B cell (primary cell): Measurements from ENCODE around the gene CAPNS1. TPM values are rescaled to one million over a fixed set of nuclear protein-coding genes. Genes with fewer than 3 reads are reported as not detected.
"Not testable (repeated sequence)": the region's sequence is repeated elsewhere in the genome, so short reads cannot be mapped to it uniquely, and the experiment has no call there.

Experiments used
- ATAC-seq: fragments of 200-7000 bp; cut with Tn5 transposase; one replicate; pipeline ENCODE4 v1.10.0; 2021; ENCODE audit warnings: low read depth, mild to moderate bottlenecking, moderate number of reproducible peaks, moderate library complexity
- CTCF ChIA-PET: fragments of 350-600 bp; sonication (Branson Sonifier 250); formaldehyde crosslinking; loops from one replicate; lab custom pipeline; 2021; ENCODE audit warnings: antibody characterized with exemption, inconsistent platforms; lab: Charles Lee
- POLR2A ChIA-PET: fragments of 350-600 bp; sonication (Branson Sonifier 250); formaldehyde crosslinking; loops from one replicate; lab custom pipeline; 2021; ENCODE audit warnings: antibody characterized with exemption; lab: Charles Lee
- DNase-seq: peaks from one replicate; pipeline ENCODE4 v3.0.0; 2013
- H2AFZ ChIP-seq: 2 replicates; pipeline ENCODE4 v1.6.1; 2012; ENCODE audit warnings: mild to moderate bottlenecking, low read depth, low read length; ENCODE audit not compliant: insufficient read depth, poor library complexity, severe bottlenecking
- H3K27ac ChIP-seq, 2 donors: 1 replicate in 1 of 2; 2 replicates in 1 of 2; pipeline ENCODE4 v1.5.1; 2012 to 2013; ENCODE audit warnings: low read length in 2 of 2, mild to moderate bottlenecking in 2 of 2, moderate library complexity in 1 of 2
- H3K27me3 ChIP-seq, 4 experiments: fragments of 200-600 bp in 1 of 4; sonication (generic) in 1 of 4; replicated peaks in 1 of 4; 1 replicate in 2 of 4; 2 replicates in 2 of 4; pipeline versions ENCODE4 v1.6.1 to v1.7.0; 2013 to 2016; ENCODE audit warnings: low read length in 3 of 4, mild to moderate bottlenecking in 2 of 4, mixed read lengths in 1 of 4, moderate library complexity in 1 of 4; ENCODE audit not compliant: insufficient read depth in 4 of 4, control insufficient read depth in 3 of 4; ENCODE audit errors: control extremely low read depth in 1 of 4
- H3K36me3 ChIP-seq, 2 experiments: replicated peaks in 1 of 2; 1 replicate in 1 of 2; 2 replicates in 1 of 2; pipeline versions ENCODE4 v1.6.1 to v1.7.1; 2013; ENCODE audit warnings: low read length in 1 of 2; ENCODE audit not compliant: insufficient read depth in 2 of 2, control insufficient read depth in 1 of 2; ENCODE audit errors: control extremely low read depth in 1 of 2, extremely low read depth in 1 of 2
- H3K4me1 ChIP-seq, 2 donors: fragments of 200-600 bp in 1 of 2; sonication (generic) in 1 of 2; 1 replicate in 1 of 2; 2 replicates in 1 of 2; pipeline versions ENCODE4 v1.5.1 to v1.6.1; 2013 to 2017; ENCODE audit warnings: low read length in 2 of 2; ENCODE audit not compliant: control insufficient read depth in 2 of 2, insufficient read depth in 2 of 2
- H3K4me2 ChIP-seq: replicated peaks from 2 replicates; pipeline ENCODE3; 2012; ENCODE audit warnings: mild to moderate bottlenecking, low read depth, low read length; ENCODE audit not compliant: poor library complexity, severe bottlenecking
- H3K4me3 ChIP-seq, 5 experiments: fragments of 200-600 bp in 1 of 5; sonication (generic) in 1 of 5; 1 replicate in 3 of 5; 2 replicates in 2 of 5; pipeline versions ENCODE4 v1.5.1 to v1.7.0; 2011 to 2016; ENCODE audit warnings: low read length in 4 of 5, mild to moderate bottlenecking in 4 of 5, low read depth in 2 of 5, control low read depth in 1 of 5, moderate library complexity in 1 of 5; ENCODE audit not compliant: insufficient read depth in 1 of 5; ENCODE audit errors: control extremely low read depth in 1 of 5, extremely low read depth in 1 of 5
- H3K79me2 ChIP-seq: fragments of 200-600 bp; sonication (generic); one replicate; pipeline ENCODE4 v1.6.0; 2016; ENCODE audit warnings: low read length; ENCODE audit not compliant: control insufficient read depth, insufficient read depth
- H3K9ac ChIP-seq: fragments of 200-600 bp; sonication (generic); 2 replicates; pipeline ENCODE4 v1.6.1; 2017; ENCODE audit warnings: mild to moderate bottlenecking, low read length, moderate library complexity
- H3K9me3 ChIP-seq, 3 donors: one replicate each; pipeline versions ENCODE4 v1.6.1 to v1.7.1; 2013; ENCODE audit warnings: low read length in 2 of 3; ENCODE audit not compliant: control insufficient read depth in 2 of 3, insufficient read depth in 1 of 3; ENCODE audit errors: control extremely low read depth in 1 of 3
- H4K20me1 ChIP-seq: 2 replicates; pipeline ENCODE4 v1.6.0; 2012; ENCODE audit warnings: mild to moderate bottlenecking, low read length; ENCODE audit not compliant: insufficient read depth, control insufficient read depth, poor library complexity, severe bottlenecking
- H3K27ac Mint-ChIP-seq: one replicate; pipeline ENCODE4 v1.8.0; 2021; ENCODE audit warnings: mixed read lengths
- H3K27me3 Mint-ChIP-seq: one replicate; pipeline ENCODE4 v1.8.0; 2021; ENCODE audit warnings: mixed read lengths
- H3K4me1 Mint-ChIP-seq: one replicate; pipeline ENCODE4 v1.8.0; 2021; ENCODE audit warnings: mixed read lengths
- H3K4me3 Mint-ChIP-seq: one replicate; pipeline ENCODE4 v1.8.0; 2021; ENCODE audit warnings: mixed read lengths
- H3K9me3 Mint-ChIP-seq: one replicate; pipeline ENCODE4 v1.8.0; 2022; ENCODE audit warnings: mixed read lengths; ENCODE audit not compliant: insufficient read depth
- CTCF ChIP-seq: fragments of 200-600 bp; IDR thresholded peaks from one replicate; pipeline ENCODE4 v1.8.0; 2022; ENCODE audit warnings: antibody characterized with exemption, mild to moderate bottlenecking
- EZH2 ChIP-seq: IDR thresholded peaks from 2 replicates; pipeline ENCODE4 v1.6.1; 2012; ENCODE audit warnings: borderline replicate concordance, low read depth, mild to moderate bottlenecking, moderate library complexity, low read length; ENCODE audit not compliant: insufficient read depth, poor library complexity, severe bottlenecking
- WGBS: methylation state at CpG from one replicate; pipeline ENCODE4 v1.1.5; 2013; ENCODE audit warnings: missing lambda C conversion rate; ENCODE audit not compliant: insufficient coverage; 5-methylcytosine and 5-hydroxymethylcytosine counted together
- intact Hi-C: fragments of 100-400 bp; cut with micrococcal nuclease; formaldehyde crosslinking; loops from one replicate; pipeline ENCODE4 v1.10.0; 2022
- polyA plus RNA-seq: library from polyadenylated mRNA; depleted of rRNA; stranded (reverse); fragments of >200 nt; gene quantifications from 2 replicates; pipeline ENCODE4 v1.2.3, GENCODE V29; 2012
- total RNA-seq, 2 donors: library from RNA; stranded (reverse); fragments of 120-200 nt in 1 of 2; gene quantifications; 1 replicate in 1 of 2; 2 replicates in 1 of 2; pipeline versions ENCODE4 v1.2.3 to v1.2.4, GENCODE V29; 2013 to 2022

CAPNS1 gene
- total and polyA plus RNA-seq, 2 donors (not counting 1 experiment from before 2014, with no cell fraction given) = 272 to 294 TPM

GRCh38 chr19:36172852-36173251 is 33.0 kb downstream of the CAPNS1 start:
- Histone ChIP-seq H3K4me1 (peaks cover 0 to 4% of the 10 kb centered on the region in 2 donors), H3K9me3 (no peaks in the 10 kb centered on the region), H3K4me3 (no peak overlapping the region), H3K4me2 (no peak overlapping the region), H3K27me3 (no peaks in the 10 kb centered on the region), H3K36me3 (no peaks in the 10 kb centered on the region), H3K79me2 (no peaks in the 10 kb centered on the region), H2AFZ (no peak overlapping the region), H4K20me1 (no peaks in the 10 kb centered on the region), H3K27ac (no peak overlapping the region), H3K9ac (no peak overlapping the region)
- DNase-seq (no peak), ATAC-seq (no peak)
- H3K9me3 Mint-ChIP-seq = no peaks in the 10 kb centered on the region
- intact Hi-C loops = loop anchor here (10.0 kb wide), 1 partner anchor 118 kb away; the partner anchor contains the start of genes THAP8 and WDR62
- no peaks in the 10 kb centered on the region for H3K27me3 Mint-ChIP-seq
- H3K4me1 Mint-ChIP-seq = peaks cover 4% of the 10 kb centered on the region
- CTCF ChIA-PET = interaction anchor here (1.2 to 3.6 kb wide), 2 partner anchors 24 to 45 kb away, joined by 3 to 38 read pairs; no protein-coding TSS in a partner anchor
- no peak overlapping the region for H3K4me3 Mint-ChIP-seq
- POLR2A ChIA-PET = no interaction called here
- WGBS = 83% methylated on average over 2 of the region's 5 CpGs
- no peak overlapping the region for H3K27ac Mint-ChIP-seq
- TF ChIP-seq EZH2 = no peak
- TF ChIP-seq CTCF = no peak

- CTCF ChIA-PET = interaction anchor here (1.2 to 3.6 kb wide), 2 partner anchors 25 to 46 kb away, joined by 3 to 38 read pairs; no protein-coding TSS in a partner anchor
These were observed 34.0 kb downstream of the CAPNS1 start for GRCh38 chr19:36173846-36174245.

GRCh38 chr19:36179077-36179476 is 39.2 kb downstream of the CAPNS1 start:
- POLR2A ChIA-PET = not testable (repeated sequence)

More at GRCh38 chr19:36173846-36174245, 34.0 kb downstream of the CAPNS1 start:
- H3K4me1 Mint-ChIP-seq, H3K9ac ChIP-seq, H3K4me2 ChIP-seq, H3K27me3 ChIP-seq, H3K36me3 ChIP-seq, DNase-seq, H3K4me3 ChIP-seq, H3K79me2 ChIP-seq, H2AFZ ChIP-seq, H3K27ac Mint-ChIP-seq, H4K20me1 ChIP-seq, H3K27ac ChIP-seq, H3K9me3 ChIP-seq, H3K4me1 ChIP-seq, H3K4me3 Mint-ChIP-seq, H3K9me3 Mint-ChIP-seq, H3K27me3 Mint-ChIP-seq, ATAC-seq: not testable (repeated sequence)
- intact Hi-C loops = loop anchor here (10.0 kb wide), 1 partner anchor 119 kb away; the partner anchor contains the start of genes THAP8 and WDR62
- POLR2A ChIA-PET = interaction anchor here (0.6 kb wide), 1 partner anchor 481 kb away, joined by 3 read pairs; no protein-coding TSS in a partner anchor
- 100% methylated on average over 3 of the region's 8 CpGs for WGBS

More at GRCh38 chr19:36179077-36179476, 39.2 kb downstream of the CAPNS1 start:
- H3K4me1 Mint-ChIP-seq, H3K4me3 Mint-ChIP-seq, H3K4me2 ChIP-seq, H3K27ac Mint-ChIP-seq, H3K4me1 ChIP-seq, H3K27ac ChIP-seq, ATAC-seq, DNase-seq, H3K9me3 ChIP-seq, H4K20me1 ChIP-seq, H3K9ac ChIP-seq, H3K27me3 Mint-ChIP-seq, H3K79me2 ChIP-seq, H3K4me3 ChIP-seq, H3K9me3 Mint-ChIP-seq, H3K27me3 ChIP-seq, H3K36me3 ChIP-seq, H2AFZ ChIP-seq: not testable (repeated sequence)
- CTCF ChIA-PET = interaction anchor here (1.9 kb wide), 1 partner anchor 13 kb away, joined by 5 read pairs; no protein-coding TSS in a partner anchor
- intact Hi-C loops = loop anchor here (10.0 kb wide), 1 partner anchor 124 kb away; the partner anchor contains the start of genes THAP8 and WDR62
- WGBS = 100% methylated on average over 1 of the region's 2 CpGs
